K562 (cell line): ENCODE measurements around the gene BTBD2. TPM values are rescaled to one million over a fixed set of nuclear protein-coding genes. Genes with fewer than 3 reads are reported as not detected.

Experiments
- CC2D1A ChIP-seq: fragments of 450-650 bp; IDR thresholded peaks from 2 replicates; pipeline ENCODE4 v1.6.1; 2017; ENCODE audit warnings: mild to moderate bottlenecking
- E2F5 ChIP-seq: sonication (generic); formaldehyde crosslinking; IDR thresholded peaks from 2 replicates; pipeline ENCODE4 v1.8.0; 2022; ENCODE audit warnings: mild to moderate bottlenecking, missing genetic modification reagents
- GMEB1 ChIP-seq: fragments of 250-450 bp; sonication (Bioruptor Pico); IDR thresholded peaks from 2 replicates; pipeline ENCODE4 v1.4.0; 2020; ENCODE audit warnings: mild to moderate bottlenecking
- GTF2E2 ChIP-seq: fragments of 200-800 bp; sonication (Bioruptor generic); IDR thresholded peaks from 2 replicates; pipeline ENCODE4 v1.6.1; 2016; ENCODE audit warnings: missing genetic modification characterization, missing compliant biosample characterization
- HDAC8 ChIP-seq: fragments of 450-650 bp; IDR thresholded peaks from 2 replicates; pipeline ENCODE4 v1.6.1; 2016; ENCODE audit warnings: mild to moderate bottlenecking, missing genetic modification characterization, moderate library complexity, missing compliant biosample characterization
- MCM2 ChIP-seq: fragments of 450-650 bp; IDR thresholded peaks from 2 replicates; pipeline ENCODE4 v1.6.1; 2017; ENCODE audit warnings: low read depth, mild to moderate bottlenecking
- MTA2 ChIP-seq: fragments of 450-650 bp; IDR thresholded peaks from 2 replicates; pipeline ENCODE4 v1.6.1; 2016; ENCODE audit warnings: low read depth
- POLR2AphosphoS2 ChIP-seq: IDR thresholded peaks from 2 replicates; pipeline ENCODE4 v1.6.1; 2012; ENCODE audit warnings: low read length, improper control_type of control experiment
- PRDM10 ChIP-seq: fragments of 450-650 bp; IDR thresholded peaks from 2 replicates; pipeline ENCODE4 v1.6.1; 2018; ENCODE audit not compliant: partially characterized antibody
- RBFOX2 ChIP-seq: fragments of 200-400 bp; formaldehyde crosslinking; IDR thresholded peaks from 2 replicates; pipeline ENCODE4 v1.6.1; 2017; ENCODE audit warnings: low read depth, mild to moderate bottlenecking, low read length, moderate library complexity
- SRSF3 ChIP-seq: fragments of 200-400 bp; formaldehyde crosslinking; IDR thresholded peaks from 2 replicates; pipeline ENCODE4 v1.6.1; 2016; ENCODE audit warnings: mild to moderate bottlenecking, low read length, moderate library complexity; ENCODE audit not compliant: insufficient read depth
- TGIF2 ChIP-seq: sonication (generic); formaldehyde crosslinking; IDR thresholded peaks from 2 replicates; pipeline ENCODE4 v1.8.1; 2022; ENCODE audit warnings: mild to moderate bottlenecking, missing genetic modification reagents, moderate library complexity
- ZNF217 ChIP-seq: sonication (generic); formaldehyde crosslinking; IDR thresholded peaks from 2 replicates; pipeline ENCODE4 v1.8.0; 2022; ENCODE audit warnings: mild to moderate bottlenecking, missing genetic modification reagents
- polyA plus RNA-seq, 8 experiments: library from polyadenylated mRNA; depleted of rRNA in 4 of 8; stranded (reverse) in 5 of 8; unstranded in 3 of 8; fragments of >200 nt; fragmentation: Nextera tagmentation in 2 of 8; fragmentation: Illumina TruSeq in 1 of 8; extraction: Ambion mirVana in 2 of 8; extraction: Trizol in 1 of 8; gene quantifications; 2 replicates each; pipeline versions ENCODE4 v1.2.1 to v1.2.3, GENCODE V29; 2011 to 2014; ENCODE audit warnings: inconsistent platforms in 1 of 8, missing spikeins in 1 of 8
- total RNA-seq, 7 experiments: library from RNA; depleted of rRNA in 6 of 7; stranded (reverse); fragments of >200 nt in 6 of 7; fragmentation: Illumina TruSeq in 2 of 7; extraction: Trizol in 2 of 7; gene quantifications; 2 replicates each; pipeline versions ENCODE4 v1.2.1 to v1.2.3, GENCODE V29; 2011 to 2021; ENCODE audit warnings: low replicate concordance in 1 of 7
- TF ChIP-seq, protein P1 (sequence below): fragments of 200-400 bp; formaldehyde crosslinking; IDR thresholded peaks from 2 replicates; pipeline ENCODE4 v1.6.1; 2017; ENCODE audit warnings: mild to moderate bottlenecking, low read depth, low read length, moderate library complexity

The BTBD2 gene
- total and polyA plus RNA-seq, 9 of the 15 experiments (the other 6 are each of a cell fraction or from before 2014, with no cell fraction given), result 0.10 to 15.6 (median 6.9) TPM

- TF ChIP-seq, protein P1, sequence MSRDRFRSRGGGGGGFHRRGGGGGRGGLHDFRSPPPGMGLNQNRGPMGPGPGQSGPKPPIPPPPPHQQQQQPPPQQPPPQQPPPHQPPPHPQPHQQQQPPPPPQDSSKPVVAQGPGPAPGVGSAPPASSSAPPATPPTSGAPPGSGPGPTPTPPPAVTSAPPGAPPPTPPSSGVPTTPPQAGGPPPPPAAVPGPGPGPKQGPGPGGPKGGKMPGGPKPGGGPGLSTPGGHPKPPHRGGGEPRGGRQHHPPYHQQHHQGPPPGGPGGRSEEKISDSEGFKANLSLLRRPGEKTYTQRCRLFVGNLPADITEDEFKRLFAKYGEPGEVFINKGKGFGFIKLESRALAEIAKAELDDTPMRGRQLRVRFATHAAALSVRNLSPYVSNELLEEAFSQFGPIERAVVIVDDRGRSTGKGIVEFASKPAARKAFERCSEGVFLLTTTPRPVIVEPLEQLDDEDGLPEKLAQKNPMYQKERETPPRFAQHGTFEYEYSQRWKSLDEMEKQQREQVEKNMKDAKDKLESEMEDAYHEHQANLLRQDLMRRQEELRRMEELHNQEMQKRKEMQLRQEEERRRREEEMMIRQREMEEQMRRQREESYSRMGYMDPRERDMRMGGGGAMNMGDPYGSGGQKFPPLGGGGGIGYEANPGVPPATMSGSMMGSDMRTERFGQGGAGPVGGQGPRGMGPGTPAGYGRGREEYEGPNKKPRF, result no peak
- peak; percentile 41; the same call in 1 of the 2 replicates for TF ChIP-seq CC2D1A
- TF ChIP-seq RBFOX2, result peak; percentile 92
- no peak for TF ChIP-seq E2F5 (CRISPR knock-in tag)
- peak; percentile 48; the same call in 1 of the 2 replicates for TF ChIP-seq POLR2AphosphoS2
- no peak for TF ChIP-seq PRDM10
- TF ChIP-seq SRSF3, result no peak
- TF ChIP-seq ZNF217, result no peak
- TF ChIP-seq GTF2E2 (tag), result 0 out of 2 replicates have a peak, but pooled peaks have one; percentile 68
- TF ChIP-seq MCM2, result no peak
- TF ChIP-seq TGIF2 (CRISPR knock-in tag), result no peak
- no peak for TF ChIP-seq GMEB1 (CRISPR knock-in tag)
- TF ChIP-seq HDAC8 (tag), result no peak
- no peak for TF ChIP-seq MTA2
These were observed 46.2 kb upstream of the BTBD2 start (continued) for GRCh38 chr19:2061495-2062388.
